ENCODE results near the gene PACSIN3.
"Not testable (repeated sequence)": the region's sequence is repeated elsewhere in the genome, so short reads cannot be mapped to it uniquely, and the experiment has no call there.

The PACSIN3 gene

GRCh38 chr11:47191137-47191536 is 4.9 kb upstream of the PACSIN3 start:
- DNase-seq, result not testable (repeated sequence)

GRCh38 chr11:47189100-47189834 is 3.0 kb upstream of the PACSIN3 start:
- no peak for DNase-seq

- no peak for DNase-seq
Measured at GRCh38 chr11:47188259-47188658, 2.0 kb upstream of the PACSIN3 start.

GRCh38 chr11:47187723-47188122 is 1.5 kb upstream of the PACSIN3 start:
- no peak for DNase-seq

GRCh38 chr11:47186700-47187695 is 764 bp upstream of the PACSIN3 start:
- peak; percentile 34 for DNase-seq

- no peak for DNase-seq
Measured at GRCh38 chr11:47185305-47186075, 744 bp downstream of the PACSIN3 start.

- DNase-seq, result no peak
Measured at GRCh38 chr11:47184711-47185304, 1.4 kb downstream of the PACSIN3 start.

GRCh38 chr11:47183969-47184368 is 2.3 kb downstream of the PACSIN3 start:
- DNase-seq, result no peak

- no peak for DNase-seq
Measured at GRCh38 chr11:47183031-47183856, 3.0 kb downstream of the PACSIN3 start.

GRCh38 chr11:47182380-47182779 is 3.9 kb downstream of the PACSIN3 start:
- DNase-seq, result no peak

- DNase-seq, result no peak
Measured at GRCh38 chr11:47181271-47181670, 5.0 kb downstream of the PACSIN3 start.

GRCh38 chr11:47180006-47180787 is 6.0 kb downstream of the PACSIN3 start:
- DNase-seq, result no peak

GRCh38 chr11:47179655-47179991 is 6.6 kb downstream of the PACSIN3 start:
- peak; percentile 63 for DNase-seq

GRCh38 chr11:47178737-47179654 is 7.2 kb downstream of the PACSIN3 start:
- no peak for DNase-seq

- no peak for DNase-seq
Measured at GRCh38 chr11:47178316-47178715, 7.9 kb downstream of the PACSIN3 start.

GRCh38 chr11:47177846-47178245 is 8.4 kb downstream of the PACSIN3 start:
- no peak for DNase-seq

GRCh38 chr11:47177229-47177845 is 8.9 kb downstream of the PACSIN3 start:
- DNase-seq, result peak; percentile 84

- DNase-seq, result peak; percentile 97
Measured at GRCh38 chr11:47176328-47177228, 9.7 kb downstream of the PACSIN3 start, which contains the start of gene ARFGAP2. TSS of gene ARFGAP2 (minus strand) at chr11:47176879. CDS start at chr11:47176853, 26 bp downstream.
